ENCODE results near the gene MRPL37. TPM values are rescaled to one million over a fixed set of nuclear protein-coding genes. Genes with fewer than 3 reads are reported as not detected.
"Not testable (repeated sequence)": the region's sequence is repeated elsewhere in the genome, so short reads cannot be mapped to it uniquely, and the experiment has no call there.

MRPL37 gene
- total RNA-seq, 3 donors from 2014 or later: 172 to 194 (median 185) TPM

DNA sequence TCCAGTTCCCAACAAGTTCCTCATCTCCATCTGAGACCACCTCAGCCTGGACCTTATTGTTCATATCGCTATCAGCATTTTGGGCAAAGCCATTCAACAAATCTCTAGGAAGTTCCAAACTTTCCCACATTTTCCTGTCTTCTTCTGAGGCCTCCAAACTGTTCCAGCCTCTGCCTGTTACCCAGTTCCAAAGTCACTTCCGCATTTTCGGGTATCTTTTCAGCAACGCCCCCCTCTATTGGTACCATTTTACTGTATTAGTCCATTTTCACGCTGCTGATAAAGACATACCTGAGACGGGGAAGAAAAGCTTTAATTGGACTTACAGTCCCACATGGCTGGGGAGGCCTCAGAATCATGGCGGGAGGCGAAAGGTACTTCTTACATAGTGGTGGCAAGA lies 33.6 kb upstream of the MRPL37 start:
- H3K9me3 Mint-ChIP-seq; H3K4me1 Mint-ChIP-seq (ENCODE audit: low read depth); H3K27me3 Mint-ChIP-seq (ENCODE audit: low read depth); ATAC-seq; DNase-seq; H3K36me3 Mint-ChIP-seq (ENCODE audit: insufficient read depth); H3K4me3 Mint-ChIP-seq: not testable (repeated sequence)

DNA sequence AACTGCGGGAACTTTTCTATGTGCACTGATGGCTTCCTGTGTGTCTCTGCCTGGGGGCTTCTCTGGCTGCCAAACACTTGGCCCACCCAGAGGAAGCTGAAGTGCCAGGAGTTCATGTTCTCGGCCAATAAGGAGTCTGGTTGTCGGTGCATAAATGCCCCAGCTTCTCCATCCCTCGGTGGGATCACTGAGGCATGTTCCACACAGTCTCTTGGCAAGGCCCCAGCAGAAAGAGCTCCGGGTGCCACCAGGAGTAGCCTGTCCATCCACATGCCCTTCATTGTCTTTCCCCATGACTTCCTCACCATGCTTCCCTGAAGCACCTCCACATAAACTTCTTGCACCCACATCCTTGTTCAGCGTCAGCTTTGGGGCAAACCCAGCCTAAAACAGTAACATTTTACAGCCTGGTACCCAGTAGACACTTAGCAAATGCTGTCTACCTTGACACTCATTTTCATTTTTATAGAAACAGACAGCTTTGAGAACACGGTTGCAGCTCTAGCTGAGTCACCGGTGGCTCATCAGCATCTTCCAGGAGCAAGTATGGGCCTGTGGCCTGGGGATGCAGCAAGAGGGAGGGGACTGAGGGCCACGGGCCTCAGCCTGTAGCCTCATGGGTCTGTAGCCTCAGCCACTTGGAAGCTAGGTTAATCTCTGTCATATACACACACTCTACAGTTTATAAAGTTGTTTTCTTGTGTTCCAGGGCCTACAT lies 32.4 kb upstream of the MRPL37 start:
- ATAC-seq: no peak
- Mint-ChIP-seq H3K27me3 (ENCODE audit: low read depth) (no peaks in the 10 kb centered on the region), H3K9me3 (no peaks in the 10 kb centered on the region), H3K4me1 (ENCODE audit: low read depth) (peaks cover 8% of the 10 kb centered on the region), H3K4me3 (no peak overlapping the region), H3K36me3 (ENCODE audit: insufficient read depth) (peaks cover 4% of the 10 kb centered on the region)
- DNase-seq: no peak

DNA sequence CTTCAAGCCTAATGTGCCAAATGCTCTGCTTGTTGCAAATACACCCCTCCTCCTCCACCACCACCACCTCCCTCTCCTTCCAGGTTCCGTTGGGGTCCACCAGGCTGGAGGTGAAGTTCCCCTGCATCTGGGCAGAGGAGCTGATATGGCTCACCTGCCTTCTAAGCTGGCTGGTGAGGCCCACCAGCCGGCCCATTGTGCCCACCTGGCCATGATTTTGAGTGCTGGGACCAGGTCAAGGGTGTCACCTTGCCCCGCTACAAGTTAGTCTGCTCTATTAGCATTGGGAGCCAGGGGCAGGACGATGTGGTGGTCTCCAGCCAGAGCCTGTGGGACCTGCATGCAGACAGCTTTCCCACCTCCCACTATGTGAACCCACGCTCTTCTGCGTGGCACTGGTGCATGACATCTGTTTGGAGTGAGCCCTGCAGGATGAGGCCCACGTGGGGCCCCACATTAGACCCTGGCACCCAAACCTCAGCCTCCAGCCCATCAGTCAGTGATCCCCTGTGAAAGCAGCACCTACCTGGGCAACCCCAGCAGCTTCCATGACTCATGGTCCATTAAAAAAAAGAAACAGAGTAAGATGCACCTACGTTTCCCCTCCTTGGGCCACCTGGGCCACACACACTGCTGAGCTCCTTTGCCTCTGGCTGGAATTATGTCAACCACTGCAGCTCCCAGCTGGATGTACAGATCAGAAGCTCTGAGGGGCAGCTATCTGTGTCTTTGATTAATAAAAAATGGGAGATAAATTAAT lies 31.6 kb upstream of the MRPL37 start:
- H3K9me3 Mint-ChIP-seq: no peaks in the 10 kb centered on the region
- ATAC-seq: no peak
- H3K4me1 Mint-ChIP-seq (ENCODE audit: low read depth): peaks cover 8% of the 10 kb centered on the region
- H3K4me3 Mint-ChIP-seq: no peak overlapping the region
- H3K27me3 Mint-ChIP-seq (ENCODE audit: low read depth): no peaks in the 10 kb centered on the region
- peaks cover 5% of the 10 kb centered on the region for H3K36me3 Mint-ChIP-seq (ENCODE audit: insufficient read depth)
- DNase-seq: no peak

DNA sequence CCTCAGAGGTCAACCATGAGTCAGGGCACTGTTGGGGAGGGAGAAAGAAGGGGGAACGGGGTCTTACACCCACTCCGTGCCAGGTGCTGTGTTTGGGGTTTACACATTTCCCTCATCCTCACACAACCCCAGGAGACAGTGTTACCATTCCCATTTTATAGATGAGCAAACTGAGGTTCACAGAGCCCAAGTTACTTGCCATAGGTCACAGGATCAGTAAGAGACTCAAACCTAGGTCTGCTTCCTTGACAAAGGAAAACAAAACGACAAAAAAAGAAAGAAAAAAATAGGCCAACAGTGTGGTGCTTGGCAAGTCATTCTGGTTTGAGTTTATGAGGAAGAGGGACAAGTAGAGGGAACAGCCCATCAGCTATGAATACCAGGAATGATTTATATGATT lies 30.9 kb upstream of the MRPL37 start:
- no peak overlapping the region for H3K4me3 Mint-ChIP-seq
- H3K27me3 Mint-ChIP-seq (ENCODE audit: low read depth): no peaks in the 10 kb centered on the region
- DNase-seq: no peak
- no peak for ATAC-seq
- peaks cover 5% of the 10 kb centered on the region for H3K36me3 Mint-ChIP-seq (ENCODE audit: insufficient read depth)
- H3K9me3 Mint-ChIP-seq: no peaks in the 10 kb centered on the region
- peaks cover 8% of the 10 kb centered on the region for H3K4me1 Mint-ChIP-seq (ENCODE audit: low read depth)

DNA sequence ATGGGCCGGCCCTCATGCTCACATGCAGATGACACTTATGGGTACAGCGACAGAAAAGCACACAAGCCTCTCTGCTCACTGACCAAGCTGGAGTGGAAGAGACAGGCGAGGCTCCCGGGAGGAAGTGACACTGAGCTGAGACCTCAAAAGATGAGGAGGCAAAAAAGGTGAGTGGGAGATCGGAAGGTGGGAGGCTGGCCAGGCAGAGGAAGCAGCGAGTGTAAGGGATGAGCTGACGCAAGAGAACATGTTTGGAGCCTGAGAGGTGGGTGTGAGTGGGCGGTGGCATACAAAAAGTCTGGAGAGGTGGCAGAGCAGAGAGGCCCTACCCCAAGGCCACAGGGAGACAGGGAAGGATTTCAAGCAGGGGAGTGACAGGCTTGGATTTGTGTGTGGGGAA lies 29.0 kb upstream of the MRPL37 start:
- Mint-ChIP-seq H3K9me3 (no peaks in the 10 kb centered on the region), H3K27me3 (ENCODE audit: low read depth) (no peaks in the 10 kb centered on the region), H3K36me3 (ENCODE audit: insufficient read depth) (peaks cover 5% of the 10 kb centered on the region), H3K4me3 (no peak overlapping the region), H3K4me1 (ENCODE audit: low read depth) (peaks cover 8% of the 10 kb centered on the region)
- ATAC-seq (no peak), DNase-seq (no peak)

DNA sequence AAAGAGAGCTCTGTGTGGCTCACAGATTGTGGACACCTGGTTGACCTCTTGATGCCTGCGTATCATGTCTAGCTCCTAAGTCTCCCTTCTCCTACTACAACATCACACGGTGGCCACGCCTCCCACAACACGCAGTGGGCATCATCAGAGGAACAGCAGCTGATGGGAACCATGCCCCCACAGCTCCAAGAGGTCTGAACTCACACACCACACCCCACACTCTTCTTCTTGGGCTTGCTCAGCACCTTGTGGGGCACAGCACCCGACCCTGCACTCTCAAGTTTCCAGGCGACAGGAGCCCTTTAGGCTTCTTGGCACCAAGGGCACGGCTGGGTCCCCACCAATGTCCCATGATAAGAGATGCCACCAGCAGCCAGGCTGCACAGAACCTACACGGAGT lies 28.4 kb upstream of the MRPL37 start:
- Mint-ChIP-seq H3K4me1 (ENCODE audit: low read depth) (peaks cover 8% of the 10 kb centered on the region), H3K27me3 (ENCODE audit: low read depth) (no peaks in the 10 kb centered on the region), H3K9me3 (no peaks in the 10 kb centered on the region), H3K4me3 (no peak overlapping the region), H3K36me3 (ENCODE audit: insufficient read depth) (peaks cover 5% of the 10 kb centered on the region)
- DNase-seq: no peak
- no peak for ATAC-seq

DNA sequence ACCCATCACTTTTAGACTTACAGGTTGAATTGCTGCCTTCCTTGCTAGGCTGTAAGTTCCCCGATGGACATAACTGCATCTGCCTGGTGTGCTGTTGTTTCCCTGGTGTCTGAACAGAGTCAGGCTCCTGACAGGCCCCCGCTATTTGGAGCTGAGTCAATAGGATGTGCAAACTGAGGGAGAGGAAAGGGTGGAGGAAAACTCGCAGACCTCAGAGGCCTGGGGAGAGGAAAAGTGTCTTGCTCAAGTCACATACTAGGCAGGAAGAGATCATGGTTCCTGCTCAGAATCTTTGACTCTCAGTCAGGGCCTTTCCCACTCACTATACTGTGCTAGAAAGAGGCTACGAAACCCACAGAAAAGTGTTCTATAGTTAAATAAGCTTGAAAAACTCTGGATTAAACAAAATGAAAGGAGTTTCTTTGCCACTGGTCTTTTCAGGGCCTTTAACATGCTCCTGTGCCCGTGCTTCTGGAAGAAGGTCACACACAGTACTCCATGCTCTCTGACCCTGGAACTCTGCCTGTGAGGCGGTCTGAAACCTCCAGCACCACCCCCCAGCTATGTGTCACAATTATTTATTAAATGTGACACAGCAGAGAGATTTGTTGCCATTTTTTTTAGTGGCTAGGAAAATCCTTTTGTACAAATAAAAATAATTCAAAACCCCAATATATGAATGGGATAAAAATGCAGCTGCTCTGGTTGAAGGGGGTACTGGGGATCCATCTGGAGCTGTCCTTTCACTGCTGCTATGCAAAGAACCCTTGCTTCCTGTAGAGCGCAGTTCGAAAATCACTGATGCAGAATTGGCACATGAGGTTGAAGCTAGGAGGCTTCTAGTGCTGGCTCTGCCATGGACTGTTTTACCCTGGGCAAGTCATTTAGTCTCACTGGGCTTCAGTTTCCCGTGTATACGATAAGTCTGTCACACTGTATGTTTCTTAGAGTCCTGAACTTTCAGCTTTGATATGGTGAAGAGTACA lies 27.1 kb upstream of the MRPL37 start:
- Mint-ChIP-seq H3K27me3 (ENCODE audit: low read depth) (no peaks in the 10 kb centered on the region), H3K36me3 (ENCODE audit: insufficient read depth) (peaks cover 5% of the 10 kb centered on the region), H3K9me3 (no peaks in the 10 kb centered on the region), H3K4me1 (ENCODE audit: low read depth) (peaks cover 8% of the 10 kb centered on the region), H3K4me3 (no peak overlapping the region)
- ATAC-seq: no peak
- no peak for DNase-seq

DNA sequence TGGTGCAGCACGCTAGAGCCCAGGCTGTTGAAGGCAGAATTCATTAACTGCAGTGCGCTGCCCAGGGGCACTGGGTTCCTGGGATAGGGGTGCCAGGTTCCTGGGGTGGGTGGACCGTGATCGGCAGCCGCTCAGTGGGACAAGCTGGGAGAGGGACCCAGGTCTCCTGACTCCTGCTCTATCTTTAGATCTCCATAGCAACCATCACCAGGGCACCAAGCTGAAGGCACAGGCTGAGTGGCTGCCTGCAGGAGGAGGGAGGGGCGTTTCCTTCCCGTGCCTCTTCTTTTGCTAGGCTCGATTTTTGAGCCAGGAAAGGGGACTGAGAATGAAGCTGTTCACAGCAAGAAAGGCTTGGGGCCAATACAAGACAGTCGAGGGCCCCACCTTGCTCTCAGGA lies 26.3 kb upstream of the MRPL37 start:
- H3K27me3 Mint-ChIP-seq (ENCODE audit: low read depth): no peaks in the 10 kb centered on the region
- H3K36me3 Mint-ChIP-seq (ENCODE audit: insufficient read depth): peaks cover 8% of the 10 kb centered on the region
- H3K4me1 Mint-ChIP-seq (ENCODE audit: low read depth): peaks cover 8% of the 10 kb centered on the region
- H3K9me3 Mint-ChIP-seq: no peaks in the 10 kb centered on the region
- no peak for ATAC-seq
- DNase-seq: no peak
- H3K4me3 Mint-ChIP-seq: no peak overlapping the region

DNA sequence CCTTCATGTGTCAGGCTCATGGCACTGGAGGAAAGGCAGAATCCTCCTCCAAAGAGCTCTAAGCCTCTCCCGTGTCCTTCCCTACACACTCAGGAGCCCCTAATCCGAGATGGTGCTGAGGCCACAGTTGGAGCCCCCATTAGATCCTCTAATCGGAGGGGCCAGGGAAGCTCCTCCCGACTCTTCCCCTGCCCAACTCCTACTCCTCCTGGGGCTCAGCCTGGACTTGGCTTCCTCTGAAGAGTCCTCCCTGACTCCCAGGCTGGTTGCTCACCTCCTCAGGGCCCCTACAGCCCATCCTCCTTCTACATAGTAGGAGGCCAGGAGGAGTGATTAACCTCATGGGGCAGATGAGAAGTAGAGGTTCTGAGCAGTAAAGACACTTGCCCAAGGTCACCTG lies 25.9 kb upstream of the MRPL37 start:
- ATAC-seq (no peak), DNase-seq (no peak)
- Mint-ChIP-seq H3K4me3 (no peak overlapping the region), H3K27me3 (ENCODE audit: low read depth) (no peaks in the 10 kb centered on the region), H3K9me3 (no peaks in the 10 kb centered on the region), H3K36me3 (ENCODE audit: insufficient read depth) (peaks cover 8% of the 10 kb centered on the region), H3K4me1 (ENCODE audit: low read depth) (peaks cover 8% of the 10 kb centered on the region)

DNA sequence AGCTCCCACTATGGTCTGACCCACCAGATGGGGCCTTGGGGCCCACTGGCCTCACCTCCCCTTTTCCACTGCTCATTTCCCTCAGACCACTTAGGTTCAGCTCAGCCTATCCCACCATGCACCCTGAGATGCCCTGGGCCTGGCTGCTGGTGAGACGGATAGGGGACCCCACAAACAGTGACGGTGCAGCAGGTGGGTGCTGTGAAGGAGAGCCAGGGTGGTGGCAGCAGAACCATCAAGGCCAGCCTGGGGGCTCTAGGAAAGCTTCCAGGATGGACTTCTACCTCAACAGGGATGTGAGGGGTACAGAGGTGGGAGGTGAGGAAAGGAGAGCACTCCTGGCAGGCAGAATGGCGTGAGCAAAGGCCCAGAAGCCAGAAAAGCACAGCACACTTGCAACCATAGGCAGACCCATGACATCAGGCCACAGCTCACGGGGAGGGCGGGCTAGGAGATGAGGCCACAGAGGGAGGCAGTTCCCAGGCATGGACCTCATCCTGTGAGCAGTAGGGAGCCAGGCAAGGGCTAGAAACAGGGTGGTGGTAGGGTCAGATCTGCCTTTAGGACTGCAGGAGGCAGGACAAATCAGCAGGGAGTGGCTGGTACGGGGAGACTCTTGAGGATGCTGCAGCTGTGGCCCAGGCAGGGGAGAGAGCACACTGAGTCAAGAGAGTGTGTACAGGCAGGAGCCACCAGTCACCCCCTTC lies 23.2 kb upstream of the MRPL37 start:
- H3K4me1 Mint-ChIP-seq (ENCODE audit: low read depth): no peaks in the 10 kb centered on the region
- DNase-seq (no peak), ATAC-seq (no peak)
- H3K4me3 Mint-ChIP-seq: no peak overlapping the region
- H3K36me3 Mint-ChIP-seq (ENCODE audit: insufficient read depth): peaks cover 12% of the 10 kb centered on the region
- no peaks in the 10 kb centered on the region for H3K27me3 Mint-ChIP-seq (ENCODE audit: low read depth)
- no peaks in the 10 kb centered on the region for H3K9me3 Mint-ChIP-seq

DNA sequence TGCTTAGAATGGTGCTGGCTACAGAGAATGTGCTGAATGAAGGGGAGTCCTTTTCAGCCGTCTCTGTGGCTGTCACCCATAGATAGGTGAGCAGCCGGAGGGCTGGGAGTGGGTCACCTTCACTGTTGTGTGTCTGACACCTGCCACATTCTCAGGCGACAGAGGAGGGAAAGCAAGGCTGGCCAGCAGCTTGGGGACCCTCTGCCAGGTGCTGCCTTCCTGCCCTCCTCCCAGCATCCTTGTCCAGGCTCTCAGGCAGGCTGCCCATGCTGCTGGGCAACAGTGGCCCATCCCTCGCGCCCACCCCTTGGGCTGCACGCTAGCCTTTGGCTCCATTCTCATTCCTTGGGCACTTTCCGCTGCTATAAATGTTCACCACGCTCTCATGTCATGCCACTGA lies 22.2 kb upstream of the MRPL37 start:
- DNase-seq (no peak), ATAC-seq (no peak)
- Mint-ChIP-seq H3K4me1 (ENCODE audit: low read depth) (no peaks in the 10 kb centered on the region), H3K27me3 (ENCODE audit: low read depth) (no peaks in the 10 kb centered on the region), H3K9me3 (no peaks in the 10 kb centered on the region), H3K36me3 (ENCODE audit: insufficient read depth) (peaks cover 11% of the 10 kb centered on the region), H3K4me3 (no peak overlapping the region)

DNA sequence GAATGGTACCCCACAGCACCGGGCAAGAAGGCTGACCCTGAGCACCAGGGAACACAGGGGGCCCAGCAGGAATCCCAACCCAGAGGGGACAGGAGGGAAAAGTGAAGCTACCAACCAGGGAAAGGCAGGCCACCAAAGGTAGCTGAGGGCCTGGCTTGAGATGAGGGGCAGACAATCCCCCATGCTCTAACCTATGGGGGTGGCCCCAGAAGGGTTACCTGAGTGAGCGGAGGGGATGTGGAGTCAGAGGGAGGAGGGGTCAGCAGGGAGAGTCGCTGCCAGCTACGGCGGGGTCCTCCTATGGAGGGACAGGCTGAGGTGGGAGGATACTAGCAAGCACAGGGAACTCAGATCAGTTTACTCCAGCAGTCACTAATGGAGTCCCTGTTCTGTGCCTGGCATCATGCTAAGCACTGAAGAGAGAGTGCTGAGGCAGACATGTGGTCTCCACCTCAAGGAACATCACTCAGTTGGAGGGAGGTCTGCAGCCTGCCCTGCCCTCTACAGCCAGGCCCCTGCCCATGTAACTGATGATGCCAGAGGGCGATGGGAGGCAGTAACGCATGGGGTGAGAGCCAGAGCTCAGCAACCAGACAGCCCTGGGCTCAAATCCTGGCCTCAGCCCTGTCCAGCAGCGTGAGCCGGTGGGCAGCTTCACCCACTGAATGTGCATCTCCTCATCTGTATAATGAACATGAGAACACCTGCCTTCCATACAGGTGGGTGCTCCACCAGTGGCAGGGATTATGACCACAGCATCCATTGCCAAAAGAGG lies 21.5 kb upstream of the MRPL37 start:
- H3K4me3 Mint-ChIP-seq: no peak overlapping the region
- ATAC-seq: no peak
- no peaks in the 10 kb centered on the region for H3K4me1 Mint-ChIP-seq (ENCODE audit: low read depth)
- no peak for DNase-seq
- peaks cover 15% of the 10 kb centered on the region for H3K36me3 Mint-ChIP-seq (ENCODE audit: insufficient read depth)
- no peaks in the 10 kb centered on the region for H3K27me3 Mint-ChIP-seq (ENCODE audit: low read depth)
- no peaks in the 10 kb centered on the region for H3K9me3 Mint-ChIP-seq

DNA sequence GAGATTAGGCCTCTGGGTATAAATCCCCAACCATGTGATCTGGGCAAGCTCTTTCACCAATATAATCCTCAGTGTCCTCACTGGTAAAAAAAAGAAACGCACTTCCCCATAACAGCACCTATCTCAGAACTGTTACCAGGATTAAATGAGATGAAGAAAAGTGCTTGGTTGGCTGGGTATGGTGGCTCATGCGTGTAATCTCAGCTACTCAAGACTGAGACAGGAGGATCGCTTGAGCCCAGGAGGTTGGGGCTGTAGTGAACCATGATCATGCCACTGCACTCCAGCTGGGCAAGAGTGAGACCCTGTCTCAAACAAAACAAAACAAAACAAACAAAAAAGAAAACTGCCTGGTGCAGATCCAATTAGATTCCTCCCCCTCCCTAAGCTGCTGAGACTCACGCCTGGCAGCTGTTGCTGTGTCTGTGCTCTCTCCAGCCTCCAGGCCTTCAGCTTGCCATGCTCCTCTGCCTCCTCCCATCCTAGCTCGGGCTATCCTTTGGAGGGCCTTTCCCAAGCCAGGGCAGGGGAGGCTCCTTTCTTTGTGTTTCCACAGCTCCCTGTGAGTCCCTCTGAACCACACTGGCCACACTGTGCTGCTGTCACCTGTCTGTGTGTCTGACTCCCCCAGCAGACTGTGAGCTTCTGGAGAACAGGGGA lies 19.1 kb upstream of the MRPL37 start:
- no peaks in the 10 kb centered on the region for H3K4me1 Mint-ChIP-seq (ENCODE audit: low read depth)
- DNase-seq: no peak
- no peak for ATAC-seq
- H3K9me3 Mint-ChIP-seq: no peaks in the 10 kb centered on the region
- H3K36me3 Mint-ChIP-seq (ENCODE audit: insufficient read depth): peaks cover 19% of the 10 kb centered on the region
- H3K27me3 Mint-ChIP-seq (ENCODE audit: low read depth): no peaks in the 10 kb centered on the region
- no peak overlapping the region for H3K4me3 Mint-ChIP-seq
